Smooth muscle cell of the brain vasculature (primary cell): ENCODE data around the gene SULT4A1.
"Not testable (repeated sequence)": the region's sequence is repeated elsewhere in the genome, so short reads cannot be mapped to it uniquely, and the experiment has no call there.

Source experiments
- DNase-seq: peaks from one replicate; pipeline ENCODE4 v3.0.0-alpha.2; 2012; ENCODE audit warnings: low read depth, low spot score

Gene SULT4A1

GRCh38 chr22:43862074-43862881 is at the start of gene SULT4A1:
SULT4A1 (minus strand) TSS chr22:43862513; CDS start chr22:43862382, 131 bp downstream.
- no peak for DNase-seq

GRCh38 chr22:43911351-43911750 is 49.0 kb upstream of the SULT4A1 start:
- DNase-seq = no peak

GRCh38 chr22:43910178-43910695 is 47.9 kb upstream of the SULT4A1 start:
- DNase-seq = no peak

GRCh38 chr22:43909708-43910107 is 47.4 kb upstream of the SULT4A1 start:
- DNase-seq = no peak

GRCh38 chr22:43905681-43906080 is 43.4 kb upstream of the SULT4A1 start:
- no peak for DNase-seq

GRCh38 chr22:43904412-43904811 is 42.1 kb upstream of the SULT4A1 start:
- DNase-seq = not testable (repeated sequence)

GRCh38 chr22:43903033-43903432 is 40.7 kb upstream of the SULT4A1 start:
- DNase-seq = not testable (repeated sequence)

- DNase-seq = peak; percentile 76
Measured at GRCh38 chr22:43901976-43902643, 39.8 kb upstream of the SULT4A1 start.

- DNase-seq = no peak
Measured at GRCh38 chr22:43900206-43900605, 37.9 kb upstream of the SULT4A1 start.

- DNase-seq = no peak
Measured at GRCh38 chr22:43897751-43898261, 35.5 kb upstream of the SULT4A1 start.

GRCh38 chr22:43895986-43896645 is 33.8 kb upstream of the SULT4A1 start:
- DNase-seq = no peak

GRCh38 chr22:43894122-43894521 is 31.8 kb upstream of the SULT4A1 start:
- DNase-seq = no peak

GRCh38 chr22:43893266-43893665 is 31.0 kb upstream of the SULT4A1 start:
- DNase-seq = no peak

- no peak for DNase-seq
Measured at GRCh38 chr22:43892183-43892894, 30.0 kb upstream of the SULT4A1 start.

- no peak for DNase-seq
Measured at GRCh38 chr22:43891360-43892182, 29.3 kb upstream of the SULT4A1 start, which contains the start of gene PNPLA5. PNPLA5 (minus strand) TSS chr22:43892013; CDS start chr22:43891880, 133 bp downstream.

- DNase-seq = no peak
Measured at GRCh38 chr22:43890901-43891331, 28.6 kb upstream of the SULT4A1 start.

GRCh38 chr22:43889860-43890253 is 27.5 kb upstream of the SULT4A1 start:
- DNase-seq = no peak

- DNase-seq = no peak
Measured at GRCh38 chr22:43889201-43889859, 27.0 kb upstream of the SULT4A1 start.

- no peak for DNase-seq
Measured at GRCh38 chr22:43888740-43889139, 26.4 kb upstream of the SULT4A1 start.

- DNase-seq = no peak
Measured at GRCh38 chr22:43887391-43887790, 25.1 kb upstream of the SULT4A1 start.
